Endothelial cell of umbilical vein (primary cell): ENCODE results near the gene ALDH4A1. TPM values are rescaled to one million over a fixed set of nuclear protein-coding genes. Genes with fewer than 3 reads are reported as not detected.
A peak's percentile ranks its signal among the peaks of the same experiment; 100 is the strongest.

Experiments used
- BruUV-seq: library from RNA; stranded (reverse); fragments of 400-500 nt; replicated peaks from 2 replicates; lab custom pipeline; 2021; lab: Mats Ljungman, UMichigan
- CTCF ChIA-PET: fragments of 300-600, 350-600 bp; sonication (Branson Sonifier 250); formaldehyde crosslinking; loops from one replicate; lab custom pipeline; 2021; ENCODE audit warnings: antibody characterized with exemption, inconsistent platforms; lab: Charles Lee
- POLR2A ChIA-PET: fragments of 300-600, 350-600 bp; sonication (Branson Sonifier 250); formaldehyde crosslinking; loops from one replicate; lab custom pipeline; 2021; ENCODE audit warnings: antibody characterized with exemption, inconsistent platforms; lab: Charles Lee
- DNase-seq: peaks from one replicate; pipeline ENCODE4 v3.0.0-alpha.2; 2011; ENCODE audit warnings: low read depth, low spot score
- FAIRE-seq: peaks from 2 replicates; lab custom pipeline; 2011; peaks lifted over from hg19 to GRCh38; lab: Jason Lieb, UNC
- H2AFZ ChIP-seq: 2 replicates; pipeline ENCODE4 v1.6.0; 2012; ENCODE audit warnings: low read depth, low read length, control low read depth, inconsistent platforms
- H3K27ac ChIP-seq: 2 replicates; pipeline ENCODE4 v1.5.1; 2011; ENCODE audit warnings: low read depth, mild to moderate bottlenecking, control low read depth, low read length, moderate library complexity; ENCODE audit not compliant: insufficient read depth
- H3K27me3 ChIP-seq, 2 experiments: 2 replicates each; pipeline versions ENCODE4 v1.6.0 to v1.6.1; 2011; ENCODE audit warnings: low read length in 2 of 2, mixed read lengths in 1 of 2; ENCODE audit not compliant: control insufficient read depth in 2 of 2, insufficient read depth in 2 of 2
- H3K36me3 ChIP-seq, 2 experiments: 2 replicates in 1 of 2; 3 replicates in 1 of 2; pipeline ENCODE4 v1.5.1; 2011; ENCODE audit warnings: low read length in 2 of 2, mild to moderate bottlenecking in 1 of 2, moderate library complexity in 1 of 2; ENCODE audit not compliant: control insufficient read depth in 2 of 2, insufficient read depth in 2 of 2; ENCODE audit errors: extremely low read depth in 1 of 2
- H3K4me1 ChIP-seq: 3 replicates; pipeline ENCODE4 v1.5.1; 2011; ENCODE audit warnings: mild to moderate bottlenecking, low read length; ENCODE audit not compliant: control insufficient read depth, insufficient read depth; ENCODE audit errors: extremely low read depth
- H3K4me2 ChIP-seq: 2 replicates; pipeline ENCODE4 v1.6.1; 2011; ENCODE audit warnings: low read length, control low read depth, mixed read lengths; ENCODE audit not compliant: insufficient read depth
- H3K4me3 ChIP-seq, 3 experiments: fragments of 200-600 bp in 1 of 3; sonication (generic), shearing (Covaris generic) in 1 of 3; replicated peaks in 1 of 3; 2 replicates each; pipeline ENCODE4 v1.5.1; 2011 to 2016; ENCODE audit warnings: control low read depth in 3 of 3, low read length in 3 of 3, mild to moderate bottlenecking in 2 of 3, inconsistent platforms in 1 of 3, low read depth in 1 of 3, moderate library complexity in 1 of 3; ENCODE audit not compliant: insufficient read depth in 1 of 3
- H3K79me2 ChIP-seq: 2 replicates; pipeline ENCODE4 v1.6.0; 2012; ENCODE audit warnings: low read length, inconsistent platforms; ENCODE audit not compliant: control insufficient read depth, insufficient read depth
- H3K9ac ChIP-seq: replicated peaks from 2 replicates; pipeline ENCODE3; 2011; ENCODE audit warnings: low read length, control low read depth; ENCODE audit not compliant: insufficient read depth; ENCODE audit errors: extremely low read depth
- H3K9me1 ChIP-seq: replicated peaks from 3 replicates; pipeline ENCODE4 v1.6.0; 2011; ENCODE audit warnings: mild to moderate bottlenecking, low read length; ENCODE audit not compliant: control insufficient read depth, insufficient read depth; ENCODE audit errors: extremely low read depth
- H3K9me3 ChIP-seq: replicated peaks from 2 replicates; pipeline ENCODE4 v1.5.1; 2012; ENCODE audit warnings: low read length, inconsistent platforms; ENCODE audit not compliant: control insufficient read depth, insufficient read depth
- H4K20me1 ChIP-seq: replicated peaks from 2 replicates; pipeline ENCODE3; 2011; ENCODE audit warnings: mild to moderate bottlenecking, low read length; ENCODE audit not compliant: control insufficient read depth, insufficient read depth; ENCODE audit errors: extremely low read depth
- EZH2 ChIP-seq: IDR thresholded peaks from 2 replicates; pipeline ENCODE4 v1.6.1; 2012; ENCODE audit warnings: borderline replicate concordance, low read depth, mild to moderate bottlenecking, moderate library complexity, low read length, inconsistent platforms; ENCODE audit not compliant: severe bottlenecking
- FOS ChIP-seq: IDR thresholded peaks from 2 replicates; pipeline ENCODE4 v1.6.1; 2011; ENCODE audit warnings: mild to moderate bottlenecking, low read length, moderate library complexity, borderline replicate concordance; ENCODE audit not compliant: insufficient read depth
- GATA2 ChIP-seq: IDR thresholded peaks from 2 replicates; pipeline ENCODE4 v1.7.0; 2011; ENCODE audit warnings: low read depth, mild to moderate bottlenecking, moderate library complexity, mixed read lengths, low read length; ENCODE audit not compliant: insufficient read length, insufficient read depth
- JUN ChIP-seq: IDR thresholded peaks from 2 replicates; pipeline ENCODE4 v1.6.1; 2011; ENCODE audit warnings: borderline replicate concordance, low read depth; ENCODE audit not compliant: insufficient read length, insufficient read depth
- MYC ChIP-seq: IDR thresholded peaks from one replicate; pipeline ENCODE4 v1.6.1; 2011; ENCODE audit warnings: mild to moderate bottlenecking, low read depth, low read length
- POLR2A ChIP-seq: IDR thresholded peaks from 2 replicates; pipeline ENCODE4 v1.6.1; 2012; ENCODE audit warnings: low read depth, mild to moderate bottlenecking, control low read depth, low read length
- POLR2AphosphoS5 ChIP-seq: IDR thresholded peaks from 2 replicates; pipeline ENCODE4 v1.6.1; 2012; ENCODE audit warnings: low read depth, mild to moderate bottlenecking, control low read depth, low read length, moderate library complexity; ENCODE audit not compliant: insufficient read depth
- dilution Hi-C: fragments of 300-500 bp; cut with MboI; formaldehyde crosslinking; loops from one replicate; pipeline ENCODE4 v1.15.0; 2019; ENCODE audit warnings: low sequenced_read_pairs; ENCODE audit not compliant: extremely low pct_ligation_motif_present
- intact Hi-C: fragments of 100-400 bp; cut with micrococcal nuclease; formaldehyde crosslinking; loops from one replicate; pipeline ENCODE4 v1.10.0; 2022
- polyA plus RNA-seq, 4 experiments: library from polyadenylated mRNA; depleted of rRNA in 3 of 4; stranded (reverse) in 3 of 4; unstranded in 1 of 4; fragments of >200 nt; gene quantifications; 2 replicates each; pipeline versions ENCODE4 v1.2.1 to v1.2.3, GENCODE V29; 2011 to 2012; ENCODE audit warnings: missing spikeins in 1 of 4
- total RNA-seq: library from RNA; stranded (reverse); gene quantifications from 2 replicates; pipeline ENCODE4 v1.2.3, GENCODE V29; 2021
- TF ChIP-seq, protein P1 (sequence below): IDR thresholded peaks from 2 replicates; pipeline ENCODE4 v1.6.1; 2011; ENCODE audit not compliant: insufficient read depth, insufficient read length
- TF ChIP-seq, protein P2 (sequence below), 2 donors: IDR thresholded peaks; 1 replicate in 1 of 2; 2 replicates in 1 of 2; pipeline ENCODE4 v1.5.1; 2011; ENCODE audit warnings: low read length in 2 of 2, mild to moderate bottlenecking in 2 of 2, moderate library complexity in 2 of 2, control low read depth in 1 of 2, inconsistent platforms in 1 of 2, low read depth in 1 of 2; ENCODE audit not compliant: insufficient read depth in 1 of 2; ENCODE audit errors: extremely low read depth in 1 of 2

Gene ALDH4A1
- total and polyA plus RNA-seq, 2 donors (not counting 3 experiments of a cell fraction or from before 2014, with no cell fraction given) = 17.4 to 18.5 TPM

GRCh38 chr1:18922848-18923755 lies 20.7 kb upstream of the ALDH4A1 start:
- Histone ChIP-seq H3K9ac (peak overlapping the region; percentile 63), H4K20me1 (no peaks in the 10 kb centered on the region), H3K4me1 (peaks cover 57% of the 10 kb centered on the region), H3K4me3 (no peak overlapping the region), H3K9me1 (no peaks in the 10 kb centered on the region), H3K27ac (peak overlapping the region; percentile 75), H3K9me3 (no peaks in the 10 kb centered on the region), H2AFZ (no peak overlapping the region), H3K79me2 (peaks cover 45% of the 10 kb centered on the region), H3K36me3 (peaks cover 0 to 8% of the 10 kb centered on the region in 2 experiments), H3K27me3 (no peaks in the 10 kb centered on the region), H3K4me2 (no peak overlapping the region)
- dilution Hi-C loops (no loop called here), intact Hi-C loops (loop anchor here (1.0 kb wide), 2 partner anchors 10 to 49 kb away; no protein-coding TSS in a partner anchor)
- POLR2A ChIA-PET = interaction anchor here (1.5 kb wide), 1 partner anchor 10 kb away, joined by 7 read pairs; no protein-coding TSS in a partner anchor
- DNase-seq (no peak), FAIRE-seq (peak; percentile 37)
- TF ChIP-seq GATA2 = no peak
- TF ChIP-seq, protein P1, sequence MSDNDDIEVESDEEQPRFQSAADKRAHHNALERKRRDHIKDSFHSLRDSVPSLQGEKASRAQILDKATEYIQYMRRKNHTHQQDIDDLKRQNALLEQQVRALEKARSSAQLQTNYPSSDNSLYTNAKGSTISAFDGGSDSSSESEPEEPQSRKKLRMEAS = no peak
- TF ChIP-seq, protein P2, sequence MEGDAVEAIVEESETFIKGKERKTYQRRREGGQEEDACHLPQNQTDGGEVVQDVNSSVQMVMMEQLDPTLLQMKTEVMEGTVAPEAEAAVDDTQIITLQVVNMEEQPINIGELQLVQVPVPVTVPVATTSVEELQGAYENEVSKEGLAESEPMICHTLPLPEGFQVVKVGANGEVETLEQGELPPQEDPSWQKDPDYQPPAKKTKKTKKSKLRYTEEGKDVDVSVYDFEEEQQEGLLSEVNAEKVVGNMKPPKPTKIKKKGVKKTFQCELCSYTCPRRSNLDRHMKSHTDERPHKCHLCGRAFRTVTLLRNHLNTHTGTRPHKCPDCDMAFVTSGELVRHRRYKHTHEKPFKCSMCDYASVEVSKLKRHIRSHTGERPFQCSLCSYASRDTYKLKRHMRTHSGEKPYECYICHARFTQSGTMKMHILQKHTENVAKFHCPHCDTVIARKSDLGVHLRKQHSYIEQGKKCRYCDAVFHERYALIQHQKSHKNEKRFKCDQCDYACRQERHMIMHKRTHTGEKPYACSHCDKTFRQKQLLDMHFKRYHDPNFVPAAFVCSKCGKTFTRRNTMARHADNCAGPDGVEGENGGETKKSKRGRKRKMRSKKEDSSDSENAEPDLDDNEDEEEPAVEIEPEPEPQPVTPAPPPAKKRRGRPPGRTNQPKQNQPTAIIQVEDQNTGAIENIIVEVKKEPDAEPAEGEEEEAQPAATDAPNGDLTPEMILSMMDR (IDR thresholded peaks at IDR 0.05; ENCODE audit: extremely low read depth in 1 of 2, insufficient read depth in 1 of 2, low read depth in 1 of 2, low read length in 2 of 2) = no peak
- TF ChIP-seq FOS = no peak
- no peak for TF ChIP-seq POLR2A
- TF ChIP-seq POLR2AphosphoS5 = no peak
- no peak for TF ChIP-seq EZH2
- TF ChIP-seq MYC = no peak
- TF ChIP-seq JUN = no peak
- CTCF ChIA-PET = interaction anchor here (0.9 to 8.4 kb wide), 15 partner anchors 9 to 191 kb away, joined by 3 to 135 read pairs (median 7); partner anchors contain the start of genes ALDH4A1 and IFFO2
- no TSS peak for BruUV-seq
